Measurements from ENCODE around the gene DAO. TPM values are rescaled to one million over a fixed set of nuclear protein-coding genes. Genes with fewer than 3 reads are reported as not detected.

DAO gene
- total RNA-seq, 1 donor from 2014 or later: not detected

- no peaks in the 10 kb centered on the region for H3K36me3 Mint-ChIP-seq (ENCODE audit: low read depth)
- no peaks in the 10 kb centered on the region for H3K4me1 Mint-ChIP-seq
- TF ChIP-seq CTCF (conservative IDR thresholded peaks at IDR 0.05): no peak
- H3K27ac Mint-ChIP-seq (ENCODE audit: unreplicated experiment): peak overlapping the region; percentile 68
- H3K9me3 Mint-ChIP-seq: peaks cover 5% of the 10 kb centered on the region
- H3K4me3 Mint-ChIP-seq: no peak overlapping the region
- no peaks in the 10 kb centered on the region for H3K27me3 Mint-ChIP-seq (ENCODE audit: low read depth)
- no peak for DNase-seq (ENCODE audit: low read depth, low spot score)
Measured at GRCh38 chr12:108886873-108887629, 7.2 kb downstream of the DAO start.

- Mint-ChIP-seq H3K9me3 (peaks cover 5% of the 10 kb centered on the region), H3K27me3 (ENCODE audit: low read depth) (no peaks in the 10 kb centered on the region), H3K36me3 (ENCODE audit: low read depth) (no peaks in the 10 kb centered on the region), H3K4me1 (no peaks in the 10 kb centered on the region), H3K4me3 (no peak overlapping the region), H3K27ac (ENCODE audit: unreplicated experiment) (no peak overlapping the region)
- DNase-seq (ENCODE audit: low read depth, low spot score): no peak
- TF ChIP-seq CTCF (conservative IDR thresholded peaks at IDR 0.05): no peak
Measured at GRCh38 chr12:108888031-108888430, 8.1 kb downstream of the DAO start.

GRCh38 chr12:108890208-108890607 is 10.3 kb downstream of the DAO start:
- H3K27me3 Mint-ChIP-seq (ENCODE audit: low read depth): peaks cover 1% of the 10 kb centered on the region
- H3K36me3 Mint-ChIP-seq (ENCODE audit: low read depth): no peaks in the 10 kb centered on the region
- no peak for TF ChIP-seq CTCF (conservative IDR thresholded peaks at IDR 0.05)
- peak; percentile 14 for DNase-seq (ENCODE audit: low read depth, low spot score)
- no peak overlapping the region for H3K4me3 Mint-ChIP-seq
- H3K27ac Mint-ChIP-seq (ENCODE audit: unreplicated experiment): no peak overlapping the region
- no peaks in the 10 kb centered on the region for H3K4me1 Mint-ChIP-seq
- H3K9me3 Mint-ChIP-seq: peaks cover 7% of the 10 kb centered on the region

GRCh38 chr12:108895220-108895802 is 15.4 kb downstream of the DAO start:
- H3K4me1 Mint-ChIP-seq: no peaks in the 10 kb centered on the region
- peaks cover 9% of the 10 kb centered on the region for H3K9me3 Mint-ChIP-seq
- no peak overlapping the region for H3K27ac Mint-ChIP-seq (ENCODE audit: unreplicated experiment)
- H3K4me3 Mint-ChIP-seq: no peak overlapping the region
- no peak for DNase-seq (ENCODE audit: low read depth, low spot score)
- no peak for TF ChIP-seq CTCF (conservative IDR thresholded peaks at IDR 0.05)
- H3K27me3 Mint-ChIP-seq (ENCODE audit: low read depth): peaks cover 14% of the 10 kb centered on the region
- no peaks in the 10 kb centered on the region for H3K36me3 Mint-ChIP-seq (ENCODE audit: low read depth)

GRCh38 chr12:108896336-108896735 is 16.4 kb downstream of the DAO start:
- no peaks in the 10 kb centered on the region for H3K36me3 Mint-ChIP-seq (ENCODE audit: low read depth)
- DNase-seq (ENCODE audit: low read depth, low spot score): no peak
- no peak for TF ChIP-seq CTCF (conservative IDR thresholded peaks at IDR 0.05)
- peaks cover 6% of the 10 kb centered on the region for H3K9me3 Mint-ChIP-seq
- H3K4me3 Mint-ChIP-seq: no peak overlapping the region
- H3K27me3 Mint-ChIP-seq (ENCODE audit: low read depth): peaks cover 20% of the 10 kb centered on the region
- H3K4me1 Mint-ChIP-seq: no peaks in the 10 kb centered on the region
- no peak overlapping the region for H3K27ac Mint-ChIP-seq (ENCODE audit: unreplicated experiment)
